H1 (cell line): ENCODE measurements around the gene PPM1N. TPM values are rescaled to one million over a fixed set of nuclear protein-coding genes. Genes with fewer than 3 reads are reported as not detected.
A peak's percentile ranks its signal among the peaks of the same experiment; 100 is the strongest.

Experiments used
- ASH2L ChIP-seq: fragments of 200-600, 300-600 bp; sonication (generic); IDR thresholded peaks from one replicate; pipeline ENCODE4 v1.7.1; 2017; ENCODE audit warnings: low read length
- BACH1 ChIP-seq: IDR thresholded peaks from 2 replicates; pipeline ENCODE4 v1.6.1; 2012; ENCODE audit warnings: low read length, improper control_type of control experiment
- BCL11A ChIP-seq, 2 experiments: IDR thresholded peaks; one replicate each; pipeline ENCODE4 v1.6.1; 2011; ENCODE audit warnings: low read depth in 2 of 2, low read length in 2 of 2, mild to moderate bottlenecking in 2 of 2
- CBX8 ChIP-seq: fragments of 300-800, 300-1000 bp; sonication (generic); IDR thresholded peaks from 2 replicates; pipeline ENCODE4 v1.7.1; 2016; ENCODE audit warnings: low read depth, low read length, borderline replicate concordance
- CHD2 ChIP-seq: IDR thresholded peaks from 2 replicates; pipeline ENCODE4 v1.6.1; 2012; ENCODE audit warnings: low read length, improper control_type of control experiment
- CREB1 ChIP-seq: IDR thresholded peaks from 2 replicates; pipeline ENCODE4 v1.6.1; 2012; ENCODE audit warnings: inconsistent platforms
- GTF2F1 ChIP-seq: IDR thresholded peaks from 2 replicates; pipeline ENCODE4 v1.6.1; 2012; ENCODE audit warnings: low read depth, low read length, improper control_type of control experiment, borderline replicate concordance
- NRF1 ChIP-seq: IDR thresholded peaks from 2 replicates; pipeline ENCODE4 v1.6.1; 2011; ENCODE audit warnings: mild to moderate bottlenecking, low read depth, low read length, improper control_type of control experiment
- PHF8 ChIP-seq: fragments of 200-600 bp; sonication (generic); conservative IDR thresholded peaks from 2 replicates; pipeline ENCODE4 v1.7.1; 2012; ENCODE audit warnings: low read depth, mild to moderate bottlenecking, inconsistent platforms, low read length, moderate library complexity
- RBBP5 ChIP-seq: IDR thresholded peaks from 2 replicates; pipeline ENCODE4 v1.7.1; 2012; ENCODE audit warnings: low read depth, mild to moderate bottlenecking, inconsistent platforms, low read length, moderate library complexity, borderline replicate concordance
- SAP30 ChIP-seq: fragments of 300-600 bp; sonication (generic); IDR thresholded peaks from 2 replicates; pipeline ENCODE4 v1.7.1; 2012; ENCODE audit warnings: low read length, moderate library complexity, mild to moderate bottlenecking, inconsistent platforms; ENCODE audit not compliant: insufficient read depth, insufficient replicate concordance
- SP1 ChIP-seq: IDR thresholded peaks from 2 replicates; pipeline ENCODE4 v1.6.1; 2011; ENCODE audit warnings: low read depth, low read length
- SP2 ChIP-seq: IDR thresholded peaks from 2 replicates; pipeline ENCODE4 v1.6.1; 2012; ENCODE audit warnings: mild to moderate bottlenecking, low read length, inconsistent platforms
- TAF1 ChIP-seq: IDR thresholded peaks from 2 replicates; pipeline ENCODE4 v1.6.1; 2011; ENCODE audit warnings: mild to moderate bottlenecking, low read depth, low read length
- TCF12 ChIP-seq: IDR thresholded peaks from 2 replicates; pipeline ENCODE4 v1.6.1; 2011; ENCODE audit warnings: low read depth, mild to moderate bottlenecking, low read length
- ZNF274 ChIP-seq: IDR thresholded peaks from 2 replicates; pipeline ENCODE4 v1.7.0; 2012; ENCODE audit warnings: low read length, borderline replicate concordance; ENCODE audit errors: extremely low read depth
- polyA plus RNA-seq, 7 experiments: library from polyadenylated mRNA; depleted of rRNA in 3 of 7; stranded (reverse) in 5 of 7; unstranded in 2 of 7; fragments of >200 nt in 5 of 7; fragments of 200-250 nt in 2 of 7; gene quantifications; 1 replicate in 5 of 7; 2 replicates in 1 of 7; 4 replicates in 1 of 7; pipeline versions ENCODE4 v1.2.1 to v1.2.3, GENCODE V29; 2011 to 2013; ENCODE audit warnings: missing spikeins in 2 of 7, mixed read lengths in 2 of 7
- total RNA-seq: library from RNA; stranded (reverse); fragmentation: NEBNext Ultra II Directional; extraction: Animal tissue kit (Norgen Biotek cat#: 25700); gene quantifications from 2 replicates; pipeline ENCODE4 v1.2.1, GENCODE V29; 2021
- TF ChIP-seq, protein P1 (sequence below): IDR thresholded peaks from 2 replicates; pipeline ENCODE4 v1.6.1; 2012; ENCODE audit warnings: inconsistent platforms
- TF ChIP-seq, protein P2 (sequence below): IDR thresholded peaks from 2 replicates; pipeline ENCODE4 v1.6.1; 2012; ENCODE audit warnings: inconsistent platforms

The PPM1N gene
- total and polyA plus RNA-seq, 2 of the 8 experiments (the other 6 are each of a cell fraction or from before 2014, with no cell fraction given) = 12.2 to 14.4 TPM

DNA sequence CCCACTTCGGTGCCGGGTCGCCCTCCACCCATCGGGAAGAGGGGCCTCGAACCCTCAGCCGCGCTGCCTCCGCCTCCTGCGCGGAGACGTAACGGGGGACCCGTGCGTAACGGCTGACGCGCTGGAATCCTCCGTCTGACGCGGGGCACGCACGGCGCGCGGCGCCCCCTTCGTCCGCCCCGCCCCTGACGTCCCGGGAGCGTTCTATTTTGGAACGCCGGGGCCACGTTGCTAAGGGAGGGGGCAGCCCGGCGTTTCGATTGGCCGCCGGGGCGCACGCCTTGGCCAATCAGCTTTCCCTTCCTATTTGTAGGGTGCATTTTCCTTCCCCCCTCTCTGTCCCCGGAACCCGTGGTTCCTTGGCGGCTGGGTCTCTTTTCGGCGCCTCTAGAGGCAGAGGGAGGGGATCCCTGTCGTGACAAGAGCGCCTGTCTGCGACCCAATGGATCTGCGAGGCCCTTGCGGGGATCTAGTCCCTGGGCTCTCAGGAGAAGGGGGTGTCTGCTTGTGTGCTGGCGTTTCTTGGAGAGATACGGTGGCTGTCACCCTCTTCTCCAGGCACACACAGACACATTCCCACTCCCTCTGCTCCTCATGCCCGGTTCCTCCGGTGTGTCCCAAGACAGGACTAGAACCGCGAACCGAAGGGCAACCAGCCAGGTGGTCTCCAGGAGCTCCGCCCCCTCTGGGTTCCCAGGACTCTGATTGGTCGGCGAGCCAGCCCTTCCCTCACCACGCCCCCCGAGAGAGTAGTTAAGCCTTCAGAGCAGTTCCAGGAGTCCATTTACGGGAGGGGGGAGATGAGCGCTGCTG, 28.9 kb upstream of the PPM1N start (continued):
- TF ChIP-seq RBBP5 (no peak; the same call in 1 of the 2 replicates), ZNF274 (no peak), TAF1 (peak; percentile 58; the same call in 1 of the 2 replicates), TCF12 (0 out of 2 replicates have a peak, but pooled peaks have one; percentile 32), CBX8 (no peak), PHF8 (peak; percentile 57; the same call in 1 of the 2 replicates), CHD2 (no peak; the same call in 1 of the 2 replicates), BACH1 (peak; percentile 75), SP2 (no peak), BCL11A (IDR thresholded peaks at IDR 0.05; ENCODE audit: low read depth in 2 of 2, low read length in 2 of 2) (no peak), SAP30 (peak; percentile 95), ASH2L (peak; percentile 68), GTF2F1 (no peak), NRF1 (no peak), CREB1 (peak; percentile 95), SP1 (peak; percentile 45; the same call in 1 of the 2 replicates)
- TF ChIP-seq, protein P1, sequence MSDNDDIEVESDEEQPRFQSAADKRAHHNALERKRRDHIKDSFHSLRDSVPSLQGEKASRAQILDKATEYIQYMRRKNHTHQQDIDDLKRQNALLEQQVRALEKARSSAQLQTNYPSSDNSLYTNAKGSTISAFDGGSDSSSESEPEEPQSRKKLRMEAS = peak; percentile 46; the same call in 1 of the 2 replicates
- TF ChIP-seq, protein P2, sequence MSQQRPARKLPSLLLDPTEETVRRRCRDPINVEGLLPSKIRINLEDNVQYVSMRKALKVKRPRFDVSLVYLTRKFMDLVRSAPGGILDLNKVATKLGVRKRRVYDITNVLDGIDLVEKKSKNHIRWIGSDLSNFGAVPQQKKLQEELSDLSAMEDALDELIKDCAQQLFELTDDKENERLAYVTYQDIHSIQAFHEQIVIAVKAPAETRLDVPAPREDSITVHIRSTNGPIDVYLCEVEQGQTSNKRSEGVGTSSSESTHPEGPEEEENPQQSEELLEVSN = no peak
